ENCODE data around the gene SLC5A12. TPM values are rescaled to one million over a fixed set of nuclear protein-coding genes. Genes with fewer than 3 reads are reported as not detected.

SLC5A12 gene
- polyA plus RNA-seq, 1 experiment = not detected

DNA sequence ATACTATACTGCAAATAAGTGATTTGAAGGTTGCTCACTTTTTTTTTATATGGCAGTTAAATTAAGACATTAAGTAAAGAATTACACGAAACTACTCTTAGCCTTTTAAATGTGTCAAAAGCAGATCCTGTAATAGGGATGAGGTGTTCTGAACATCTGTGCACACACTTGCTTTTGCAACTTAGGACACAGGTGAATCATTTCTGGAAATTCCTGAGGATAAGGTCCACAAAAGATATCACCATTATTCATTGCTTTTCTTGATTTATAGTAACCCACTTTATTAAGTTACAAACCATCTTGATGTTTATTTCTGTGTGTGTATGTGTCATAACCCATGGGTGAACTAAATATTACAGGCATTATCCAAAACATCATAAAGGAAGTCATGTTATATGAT, 55.9 kb downstream of the SLC5A12 start:
- POLR2A ChIA-PET = no interaction called here
- Histone ChIP-seq H3K36me3 (ENCODE audit: control insufficient read depth, insufficient read depth, low read length) (no peaks in the 10 kb centered on the region), H3K27me3 (ENCODE audit: control insufficient read depth, insufficient read depth, low read length) (no peaks in the 10 kb centered on the region), H3K4me3 (ENCODE audit: low read depth, low read length) (no peak overlapping the region)
- TF ChIP-seq, protein P1, sequence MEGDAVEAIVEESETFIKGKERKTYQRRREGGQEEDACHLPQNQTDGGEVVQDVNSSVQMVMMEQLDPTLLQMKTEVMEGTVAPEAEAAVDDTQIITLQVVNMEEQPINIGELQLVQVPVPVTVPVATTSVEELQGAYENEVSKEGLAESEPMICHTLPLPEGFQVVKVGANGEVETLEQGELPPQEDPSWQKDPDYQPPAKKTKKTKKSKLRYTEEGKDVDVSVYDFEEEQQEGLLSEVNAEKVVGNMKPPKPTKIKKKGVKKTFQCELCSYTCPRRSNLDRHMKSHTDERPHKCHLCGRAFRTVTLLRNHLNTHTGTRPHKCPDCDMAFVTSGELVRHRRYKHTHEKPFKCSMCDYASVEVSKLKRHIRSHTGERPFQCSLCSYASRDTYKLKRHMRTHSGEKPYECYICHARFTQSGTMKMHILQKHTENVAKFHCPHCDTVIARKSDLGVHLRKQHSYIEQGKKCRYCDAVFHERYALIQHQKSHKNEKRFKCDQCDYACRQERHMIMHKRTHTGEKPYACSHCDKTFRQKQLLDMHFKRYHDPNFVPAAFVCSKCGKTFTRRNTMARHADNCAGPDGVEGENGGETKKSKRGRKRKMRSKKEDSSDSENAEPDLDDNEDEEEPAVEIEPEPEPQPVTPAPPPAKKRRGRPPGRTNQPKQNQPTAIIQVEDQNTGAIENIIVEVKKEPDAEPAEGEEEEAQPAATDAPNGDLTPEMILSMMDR (IDR thresholded peaks at IDR 0.05; ENCODE audit: insufficient read depth, low read depth, low read length) = no peak
- no peak for DNase-seq (ENCODE audit: low read depth)
- CTCF ChIA-PET = no interaction called here

GRCh38 chr11:26665036-26665435, 56.8 kb downstream of the SLC5A12 start:
- POLR2A ChIA-PET = no interaction called here
- no peak for DNase-seq (ENCODE audit: low read depth)
- CTCF ChIA-PET = no interaction called here
- Histone ChIP-seq H3K4me3 (ENCODE audit: low read depth, low read length) (no peak overlapping the region), H3K36me3 (ENCODE audit: control insufficient read depth, insufficient read depth, low read length) (no peaks in the 10 kb centered on the region), H3K27me3 (ENCODE audit: control insufficient read depth, insufficient read depth, low read length) (no peaks in the 10 kb centered on the region)
- TF ChIP-seq, protein P1 (IDR thresholded peaks at IDR 0.05; ENCODE audit: insufficient read depth, low read depth, low read length) = no peak

DNA sequence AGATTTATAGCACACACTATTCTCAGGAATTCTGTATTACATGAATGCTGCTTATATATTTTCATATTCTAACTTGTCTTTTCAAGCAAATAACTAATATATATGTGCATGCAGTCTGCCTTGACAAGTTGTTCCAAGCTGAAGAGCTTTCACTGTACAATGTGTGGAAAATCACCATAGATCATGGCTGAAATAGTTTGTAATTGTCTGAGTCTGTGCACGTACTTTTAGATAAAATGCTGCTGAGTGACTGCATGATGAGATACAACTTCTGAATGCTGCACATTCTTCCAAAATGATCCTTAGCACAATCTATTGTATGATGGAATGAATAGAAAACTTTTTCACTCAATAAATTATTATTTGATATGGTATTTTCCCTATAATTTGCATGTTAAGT, 58.9 kb downstream of the SLC5A12 start:
- CTCF ChIA-PET = no interaction called here
- POLR2A ChIA-PET = no interaction called here
- Histone ChIP-seq H3K36me3 (ENCODE audit: control insufficient read depth, insufficient read depth, low read length) (no peaks in the 10 kb centered on the region), H3K27me3 (ENCODE audit: control insufficient read depth, insufficient read depth, low read length) (no peaks in the 10 kb centered on the region), H3K4me3 (ENCODE audit: low read depth, low read length) (no peak overlapping the region)
- DNase-seq (ENCODE audit: low read depth) = no peak
- TF ChIP-seq, protein P1 (IDR thresholded peaks at IDR 0.05; ENCODE audit: insufficient read depth, low read depth, low read length) = no peak

DNA sequence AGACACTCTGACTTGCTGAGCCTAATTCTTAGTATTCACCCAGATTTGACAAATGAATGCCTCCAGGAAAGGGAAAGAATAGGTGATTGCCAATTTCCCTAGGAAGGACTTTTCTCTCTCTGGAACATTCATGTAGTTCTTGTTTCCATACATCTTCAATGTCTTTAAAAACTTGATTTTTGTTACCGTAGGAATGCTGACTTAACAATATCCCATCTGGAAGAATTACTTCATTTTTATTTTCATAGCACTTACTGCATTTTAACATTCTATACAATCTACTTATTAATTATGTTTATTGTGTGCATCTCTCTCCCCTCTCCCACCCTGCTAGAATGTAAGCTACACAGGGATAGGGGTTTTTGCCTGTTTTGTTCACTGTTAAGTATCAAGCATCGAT, 66.6 kb downstream of the SLC5A12 start:
- TF ChIP-seq, protein P1 (IDR thresholded peaks at IDR 0.05; ENCODE audit: insufficient read depth, low read depth, low read length) = no peak
- H3K36me3 ChIP-seq (ENCODE audit: control insufficient read depth, insufficient read depth, low read length) = no peaks in the 10 kb centered on the region
- ChIA-PET CTCF (interaction anchor here (0.6 kb wide), 1 partner anchor 211 kb away, joined by 3 read pairs; no protein-coding TSS in a partner anchor), POLR2A (no interaction called here)
- no peak overlapping the region for H3K4me3 ChIP-seq (ENCODE audit: low read depth, low read length)
- DNase-seq (ENCODE audit: low read depth) = no peak
- H3K27me3 ChIP-seq (ENCODE audit: control insufficient read depth, insufficient read depth, low read length) = no peaks in the 10 kb centered on the region; the same call in 1 of the 2 replicates

DNA sequence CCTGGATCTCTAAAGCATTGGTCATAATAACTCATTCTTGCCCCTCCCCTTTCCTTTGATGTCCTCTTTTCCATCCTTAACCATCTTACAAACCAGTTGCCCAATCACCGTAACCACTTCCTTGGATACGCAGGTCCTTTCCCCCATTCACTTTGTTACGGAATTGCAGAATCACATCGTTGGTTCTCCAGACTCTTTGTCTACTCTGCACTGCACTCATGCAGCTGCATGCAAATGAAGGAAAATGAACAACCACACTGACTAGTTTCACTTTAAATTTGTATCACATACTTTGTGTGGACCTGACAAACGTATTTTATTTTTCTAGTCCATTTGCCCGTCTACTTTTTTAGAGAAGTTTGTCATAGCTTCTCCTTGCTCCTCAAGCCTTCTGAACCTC, 69.9 kb downstream of the SLC5A12 start:
- DNase-seq (ENCODE audit: low read depth) = no peak
- ChIA-PET POLR2A (no interaction called here), CTCF (interaction anchor here (0.6 to 1.2 kb wide), 2 partner anchors 354 to 401 kb away, joined by 3 read pairs; no protein-coding TSS in a partner anchor)
- Histone ChIP-seq H3K27me3 (ENCODE audit: control insufficient read depth, insufficient read depth, low read length) (no peaks in the 10 kb centered on the region; the same call in 1 of the 2 replicates), H3K4me3 (ENCODE audit: low read depth, low read length) (no peak overlapping the region), H3K36me3 (ENCODE audit: control insufficient read depth, insufficient read depth, low read length) (no peaks in the 10 kb centered on the region)
- TF ChIP-seq, protein P1 (IDR thresholded peaks at IDR 0.05; ENCODE audit: insufficient read depth, low read depth, low read length) = no peak
